Adrenal gland (tissue), 12 donors: Measurements from ENCODE around the gene N4BP2L2. TPM values are rescaled to one million over a fixed set of nuclear protein-coding genes. Genes with fewer than 3 reads are reported as not detected.

Experiments
- DNase-seq, 7 donors: peaks; one replicate each; pipeline ENCODE4 v3.0.0-alpha.2; 2019 to 2020
- H3K27ac ChIP-seq, 5 donors: fragments of 200-600 bp; sonication (generic) in 4 of 5; 1 replicate in 3 of 5; 2 replicates in 2 of 5; pipeline versions ENCODE4 v1.5.1 to v1.8.0; 2016 to 2020; ENCODE audit warnings: mild to moderate bottlenecking in 1 of 5
- H3K27me3 ChIP-seq: fragments of 200-600 bp; 2 replicates; pipeline ENCODE4 v1.8.0; 2021
- H3K36me3 ChIP-seq, 2 donors: fragments of 200-600 bp; replicated peaks in 1 of 2; 1 replicate in 1 of 2; 2 replicates in 1 of 2; pipeline versions ENCODE4 v1.5.1 to v1.8.0; 2018 to 2022
- H3K4me1 ChIP-seq, 2 donors: fragments of 200-600 bp; replicated peaks in 1 of 2; 1 replicate in 1 of 2; 2 replicates in 1 of 2; pipeline versions ENCODE4 v1.5.1 to v1.8.0; 2018 to 2021
- H3K4me3 ChIP-seq, 4 donors: fragments of 200-600 bp; sonication (generic) in 3 of 4; one replicate each; pipeline ENCODE4 v1.5.1; 2016 to 2018
- H3K9me3 ChIP-seq, 3 donors: fragments of 200-600 bp; sonication (generic) in 1 of 3; replicated peaks in 1 of 3; 1 replicate in 2 of 3; 2 replicates in 1 of 3; pipeline versions ENCODE4 v1.5.1 to v1.8.0; 2016 to 2021
- POLR2A ChIP-seq, 2 donors: fragments of 450-650 bp; IDR thresholded peaks; one replicate each; pipeline ENCODE4 v1.6.1; 2017; ENCODE audit warnings: antibody characterized with exemption in 2 of 2, mild to moderate bottlenecking in 2 of 2, moderate library complexity in 1 of 2
- WGBS, 4 donors: extraction: QIAGEN DNeasy Blood & Tissue Kit in 2 of 4; methylation state at CpG; one replicate each; pipeline versions ENCODE4 v1.1.5 to v1.1.7; 2013 to 2017; 5-methylcytosine and 5-hydroxymethylcytosine counted together
- intact Hi-C, 2 donors: fragments of 100-400 bp; cut with DNase I; formaldehyde crosslinking; loops; one replicate each; pipeline versions ENCODE4 v1.14.1 to v1.15.0; 2022 to 2023
- polyA plus RNA-seq, 3 donors: library from polyadenylated mRNA; stranded (reverse); fragments of 200-250 nt in 2 of 3; fragments of 350-450 nt in 1 of 3; fragmentation: Illumina TruSeq in 1 of 3; extraction: RNeasy Lipid Tissue Mini Kit (QIAGEN cat#74804) in 1 of 3; gene quantifications; one replicate each; pipeline ENCODE4 v1.2.3, GENCODE V29; 2013 to 2014
- total RNA-seq, 9 donors: library from RNA; depleted of rRNA in 4 of 9; stranded (reverse); fragments of >200 nt in 4 of 9; fragments of 120-200 nt in 1 of 9; fragmentation: NEBNext Ultra II Directional in 1 of 9; extraction: Animal tissue kit (Norgen Biotek cat#: 25700) in 1 of 9; gene quantifications; one replicate each; pipeline versions ENCODE4 v1.1.0 to v1.2.4, GENCODE V29; 2013 to 2023
- TF ChIP-seq, protein P1 (sequence below), 6 experiments: fragments of 450-650 bp in 4 of 6; fragments of 200-600 bp in 2 of 6; sonication (generic) in 1 of 6; IDR thresholded peaks; 1 replicate in 5 of 6; 2 replicates in 1 of 6; pipeline versions ENCODE4 v1.5.1 to v1.8.0; 2016 to 2021; ENCODE audit warnings: antibody characterized with exemption in 6 of 6, mild to moderate bottlenecking in 2 of 6, moderate library complexity in 1 of 6
- donor health status: healthy with polysubstance abuse.
- donor health status: Bipolar disorder and iron deficiency.
- donor health status: DM: yes; HTN: yes; CAD: no.
- donor health status: DM: no; HTN: no; CAD: no.
- donor health status: DM: no; HTN: no; CAD: no.
- donor health status: DM: yes; HTN: yes; CAD: no.

The N4BP2L2 gene
- total and polyA plus RNA-seq, 12 donors = 34.1 to 321 (median 117) TPM

DNA sequence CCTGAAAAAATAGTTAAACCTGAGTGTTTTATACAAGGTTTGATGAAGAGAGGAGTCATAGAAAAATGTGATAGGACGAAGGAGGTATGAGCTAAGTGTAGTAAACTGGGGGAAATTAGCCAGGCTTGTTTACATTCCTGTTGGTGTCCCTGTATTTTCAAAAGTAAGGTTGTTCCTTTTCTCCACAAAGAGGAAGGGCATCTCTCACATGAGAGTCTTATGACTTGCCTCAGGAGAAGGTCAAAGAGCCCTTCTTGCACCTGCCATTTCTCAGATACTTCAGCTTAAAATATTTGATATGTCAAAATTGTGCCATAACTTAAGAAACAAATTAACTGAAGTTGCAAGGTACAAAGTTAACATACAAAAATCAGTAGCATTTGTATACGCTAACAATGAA, 3.6 kb upstream of the N4BP2L2 start:
- no peaks in the 10 kb centered on the region for H3K27me3 ChIP-seq
- H3K27ac ChIP-seq = no peak overlapping the region
- H3K4me1 ChIP-seq = peaks cover 3 to 9% of the 10 kb centered on the region in 2 donors
- H3K4me3 ChIP-seq = no peak overlapping the region
- no peaks in the 10 kb centered on the region for H3K36me3 ChIP-seq
- intact Hi-C loops = no loop called here
- 74 to 83% (median 79%) methylated on average over 2 of the region's 2 CpGs for WGBS, 4 donors
- TF ChIP-seq POLR2A (IDR thresholded peaks at IDR 0.05) = no peak
- TF ChIP-seq, protein P1, sequence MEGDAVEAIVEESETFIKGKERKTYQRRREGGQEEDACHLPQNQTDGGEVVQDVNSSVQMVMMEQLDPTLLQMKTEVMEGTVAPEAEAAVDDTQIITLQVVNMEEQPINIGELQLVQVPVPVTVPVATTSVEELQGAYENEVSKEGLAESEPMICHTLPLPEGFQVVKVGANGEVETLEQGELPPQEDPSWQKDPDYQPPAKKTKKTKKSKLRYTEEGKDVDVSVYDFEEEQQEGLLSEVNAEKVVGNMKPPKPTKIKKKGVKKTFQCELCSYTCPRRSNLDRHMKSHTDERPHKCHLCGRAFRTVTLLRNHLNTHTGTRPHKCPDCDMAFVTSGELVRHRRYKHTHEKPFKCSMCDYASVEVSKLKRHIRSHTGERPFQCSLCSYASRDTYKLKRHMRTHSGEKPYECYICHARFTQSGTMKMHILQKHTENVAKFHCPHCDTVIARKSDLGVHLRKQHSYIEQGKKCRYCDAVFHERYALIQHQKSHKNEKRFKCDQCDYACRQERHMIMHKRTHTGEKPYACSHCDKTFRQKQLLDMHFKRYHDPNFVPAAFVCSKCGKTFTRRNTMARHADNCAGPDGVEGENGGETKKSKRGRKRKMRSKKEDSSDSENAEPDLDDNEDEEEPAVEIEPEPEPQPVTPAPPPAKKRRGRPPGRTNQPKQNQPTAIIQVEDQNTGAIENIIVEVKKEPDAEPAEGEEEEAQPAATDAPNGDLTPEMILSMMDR (IDR thresholded peaks at IDR 0.05) = no peak
- H3K9me3 ChIP-seq = no peaks in the 10 kb centered on the region
- no peak for DNase-seq

DNA sequence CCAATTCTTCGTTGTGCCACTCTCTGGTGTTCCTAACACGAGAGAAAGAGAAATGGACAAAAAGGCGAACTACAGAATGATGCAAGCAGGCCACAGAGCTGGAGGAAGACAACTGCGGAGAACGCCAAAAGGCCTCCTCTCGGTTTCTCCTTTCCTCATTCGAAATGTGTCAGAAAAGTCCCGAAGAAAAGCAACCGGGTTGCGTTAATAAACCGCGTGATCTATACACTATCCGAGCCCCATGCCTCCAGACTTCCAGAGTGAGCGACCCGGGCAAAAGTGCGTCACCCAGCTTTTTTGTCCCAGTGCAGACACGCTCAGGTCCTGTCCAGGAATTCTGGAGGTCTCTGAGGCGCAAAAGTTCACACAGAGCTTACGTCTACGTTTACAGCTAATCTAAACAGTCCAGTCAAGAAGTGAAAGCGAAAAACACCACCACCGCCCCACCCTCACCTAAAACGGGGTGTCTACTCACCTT, 413 bp downstream of the N4BP2L2 start:
- Histone ChIP-seq H3K9me3 (no peaks in the 10 kb centered on the region), H3K4me1 (peaks cover 19 to 39% of the 10 kb centered on the region in 2 donors), H3K27me3 (no peaks in the 10 kb centered on the region), H3K27ac (peak overlapping the region; percentile 82 to 96 (median 95)), H3K36me3 (peaks cover 0 to 9% of the 10 kb centered on the region in 2 donors), H3K4me3 (peak overlapping the region; percentile 64 to 94 (median 89))
- DNase-seq = peak; percentile 49 to 79 (median 60)
- no peak for TF ChIP-seq POLR2A (IDR thresholded peaks at IDR 0.05)
- TF ChIP-seq, protein P1 (IDR thresholded peaks at IDR 0.05) = peak in 1 of 6 experiments; percentile 1
- WGBS, 4 donors = 0 to 1% (median 0%) methylated on average over 19 to 23 of the region's 23 CpGs
- intact Hi-C loops = loop anchor here in 1 of 2 donors (10.0 kb wide), 1 partner anchor 113 kb away; the partner anchor contains the start of gene N4BP2L1

DNA sequence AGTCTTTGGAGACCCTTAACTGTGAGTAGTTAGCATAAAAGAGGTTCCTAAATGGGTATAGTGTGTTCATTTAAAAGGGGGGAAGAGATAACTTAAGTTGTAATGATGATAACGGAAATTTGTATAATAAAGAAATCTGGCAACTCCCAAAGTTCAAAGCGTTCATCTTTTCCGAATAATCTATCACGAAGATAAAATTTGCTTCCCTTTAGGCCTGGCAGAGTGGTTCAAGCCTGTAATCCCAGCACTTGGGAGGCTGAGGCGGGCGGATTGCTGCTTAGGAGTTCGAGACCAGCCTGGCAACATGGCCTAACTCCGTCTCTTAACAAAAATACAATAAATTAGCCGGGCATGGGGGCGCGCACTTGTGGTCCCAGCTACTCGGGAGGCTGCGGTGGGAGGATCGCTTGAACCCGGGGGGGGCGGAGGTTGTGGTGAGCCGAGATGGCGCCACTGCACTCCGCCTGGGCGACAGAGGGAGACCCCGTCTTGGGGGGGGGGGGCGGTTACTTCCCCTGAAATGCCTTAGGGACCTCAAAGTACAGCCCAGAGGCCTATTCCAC, 934 bp downstream of the N4BP2L2 start:
- peak overlapping the region in 4 of 5 donors; percentile 91 to 96 (median 95) for H3K27ac ChIP-seq
- peak; percentile 19 to 63 (median 43) for DNase-seq
- H3K9me3 ChIP-seq = no peaks in the 10 kb centered on the region
- no peaks in the 10 kb centered on the region for H3K27me3 ChIP-seq
- TF ChIP-seq POLR2A (IDR thresholded peaks at IDR 0.05) = no peak
- TF ChIP-seq, protein P1 (IDR thresholded peaks at IDR 0.05) = no peak
- peak overlapping the region; percentile 64 to 94 (median 89) for H3K4me3 ChIP-seq
- H3K4me1 ChIP-seq = peaks cover 19 to 43% of the 10 kb centered on the region in 2 donors
- WGBS, 4 donors = 29 to 52% (median 30%) methylated on average over 10 to 22 of the region's 22 CpGs
- H3K36me3 ChIP-seq = peaks cover 0 to 9% of the 10 kb centered on the region in 2 donors
- intact Hi-C loops = loop anchor here in 1 of 2 donors (10.0 kb wide), 1 partner anchor 113 kb away; the partner anchor contains the start of gene N4BP2L1

DNA sequence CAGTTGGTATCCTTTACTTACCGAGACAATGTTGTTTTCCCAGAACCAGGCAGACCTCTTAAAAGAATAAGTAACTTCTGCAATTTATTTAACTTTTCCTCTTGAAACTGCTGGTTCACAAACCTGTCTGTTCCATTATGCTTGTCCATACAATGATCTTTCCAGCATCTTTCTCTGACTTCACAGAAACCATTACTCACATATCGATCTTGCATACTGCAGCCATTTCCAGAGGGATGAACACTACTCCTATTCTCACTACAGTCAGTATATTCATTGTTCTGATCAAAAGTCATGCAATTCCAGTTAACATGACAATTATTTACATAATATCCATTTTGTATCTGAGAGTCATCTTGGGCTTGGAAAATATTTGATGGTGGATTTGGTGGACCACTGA, 2.8 kb downstream of the N4BP2L2 start:
- H3K4me1 ChIP-seq = peaks cover 33 to 59% of the 10 kb centered on the region in 2 donors
- 94 to 100% (median 99%) methylated on average over 2 of the region's 2 CpGs for WGBS, 4 donors
- TF ChIP-seq, protein P1 (IDR thresholded peaks at IDR 0.05) = no peak
- no peak for TF ChIP-seq POLR2A (IDR thresholded peaks at IDR 0.05)
- intact Hi-C loops = loop anchor here in 1 of 2 donors (10.0 kb wide), 1 partner anchor 111 kb away; the partner anchor contains the start of gene N4BP2L1
- H3K27ac ChIP-seq = no peak overlapping the region
- no peak overlapping the region for H3K4me3 ChIP-seq
- no peak for DNase-seq
- no peaks in the 10 kb centered on the region for H3K9me3 ChIP-seq
- peaks cover 0 to 9% of the 10 kb centered on the region in 2 donors for H3K36me3 ChIP-seq
- no peaks in the 10 kb centered on the region for H3K27me3 ChIP-seq
